GM21786 (cell line): ENCODE data around the gene SCAPER.
"Not testable (repeated sequence)": the region's sequence is repeated elsewhere in the genome, so short reads cannot be mapped to it uniquely, and the experiment has no call there.

Experiments
- ATAC-seq: cut with Tn5 transposase; IDR thresholded peaks from one replicate; pipeline ENCODE4 v1.9.1; 2021; ENCODE audit not compliant: unreplicated experiment

The SCAPER gene

GRCh38 chr15:76297951-76298350 is 607.2 kb downstream of the SCAPER start:
- not testable (repeated sequence) for ATAC-seq
